GM18505 (cell line): ENCODE results near the gene WDFY4.

Experiments used
- ATAC-seq: cut with Tn5 transposase; IDR thresholded peaks from one replicate; pipeline ENCODE4 v1.9.1; 2021; ENCODE audit not compliant: unreplicated experiment
- POLR2A ChIP-seq: IDR thresholded peaks from 4 replicates; pipeline ENCODE4 v1.6.1; 2011; ENCODE audit warnings: borderline replicate concordance; ENCODE audit not compliant: insufficient read depth, insufficient read length; ENCODE audit errors: extremely low read depth

WDFY4 gene

GRCh38 chr10:48932831-48933664, 248.4 kb downstream of the WDFY4 start:
- no peak for ATAC-seq
- no peak for TF ChIP-seq POLR2A

GRCh38 chr10:48934672-48935501, 250.2 kb downstream of the WDFY4 start:
- no peak for ATAC-seq
- no peak for TF ChIP-seq POLR2A

- no peak for ATAC-seq
- TF ChIP-seq POLR2A = no peak
These were observed 250.9 kb downstream of the WDFY4 start for GRCh38 chr10:48935577-48935976.

- no peak for ATAC-seq
- TF ChIP-seq POLR2A = no peak
These were observed 253.1 kb downstream of the WDFY4 start for GRCh38 chr10:48937796-48938195.

GRCh38 chr10:48938281-48938680, 253.6 kb downstream of the WDFY4 start:
- no peak for TF ChIP-seq POLR2A
- ATAC-seq = no peak

- no peak for TF ChIP-seq POLR2A
- ATAC-seq = no peak
These were observed 254.4 kb downstream of the WDFY4 start for GRCh38 chr10:48938990-48939536.

GRCh38 chr10:48939790-48940325, 255.2 kb downstream of the WDFY4 start, which contains the start of gene LRRC18:
TSS of gene LRRC18 (minus strand) at chr10:48939840. CDS start at chr10:48914155, 25,685 bp downstream.
- ATAC-seq = no peak
- TF ChIP-seq POLR2A = no peak

- TF ChIP-seq POLR2A = no peak
- ATAC-seq = no peak
These were observed 255.7 kb downstream of the WDFY4 start for GRCh38 chr10:48940372-48940771.

- no peak for ATAC-seq
- TF ChIP-seq POLR2A = no peak
These were observed 256.3 kb downstream of the WDFY4 start for GRCh38 chr10:48940958-48941357.

- TF ChIP-seq POLR2A = no peak
- no peak for ATAC-seq
These were observed 256.9 kb downstream of the WDFY4 start for GRCh38 chr10:48941427-48942075.

- TF ChIP-seq POLR2A = no peak
- no peak for ATAC-seq
These were observed 258.4 kb downstream of the WDFY4 start for GRCh38 chr10:48943096-48943495.

GRCh38 chr10:48944171-48944570, 259.5 kb downstream of the WDFY4 start:
- ATAC-seq = no peak
- no peak for TF ChIP-seq POLR2A
